Stimulated activated CD8-positive, alpha-beta memory T cell treated with anti-CD3 and anti-CD28 coated beads, Interleukin-4, amount 100 ng/mL, for 1 hour (primary cell): ENCODE data around the gene TOPBP1.
"Not testable (repeated sequence)": the region's sequence is repeated elsewhere in the genome, so short reads cannot be mapped to it uniquely, and the experiment has no call there.

Experiments
- DNase-seq, 2 donors: peaks; one replicate each; pipeline ENCODE4 v3.0.0-alpha.2; 2020; ENCODE audit warnings: low read depth in 2 of 2, low spot score in 1 of 2

The TOPBP1 gene

GRCh38 chr3:133674290-133674919, 12.7 kb upstream of the TOPBP1 start:
- no peak for DNase-seq

DNA sequence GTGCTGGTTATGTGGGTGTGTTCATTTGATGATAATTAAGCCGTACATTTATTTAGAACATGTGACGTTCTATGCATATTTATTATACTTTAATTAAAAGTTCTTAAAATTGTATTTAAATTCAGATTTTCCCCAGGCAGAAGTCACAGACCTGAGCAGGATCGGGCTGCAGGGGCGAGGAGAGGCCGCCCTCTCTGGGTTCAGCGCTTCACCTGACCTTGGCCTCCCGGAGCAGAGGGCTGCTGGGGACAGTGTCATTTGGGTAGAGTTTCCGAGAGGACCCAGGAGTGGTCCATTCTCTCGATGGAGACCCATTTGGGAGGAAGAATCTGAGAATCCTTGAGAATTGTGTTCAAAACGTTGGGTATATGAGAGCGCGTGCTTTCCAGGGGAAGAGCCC, 12.0 kb upstream of the TOPBP1 start:
- no peak for DNase-seq

DNA sequence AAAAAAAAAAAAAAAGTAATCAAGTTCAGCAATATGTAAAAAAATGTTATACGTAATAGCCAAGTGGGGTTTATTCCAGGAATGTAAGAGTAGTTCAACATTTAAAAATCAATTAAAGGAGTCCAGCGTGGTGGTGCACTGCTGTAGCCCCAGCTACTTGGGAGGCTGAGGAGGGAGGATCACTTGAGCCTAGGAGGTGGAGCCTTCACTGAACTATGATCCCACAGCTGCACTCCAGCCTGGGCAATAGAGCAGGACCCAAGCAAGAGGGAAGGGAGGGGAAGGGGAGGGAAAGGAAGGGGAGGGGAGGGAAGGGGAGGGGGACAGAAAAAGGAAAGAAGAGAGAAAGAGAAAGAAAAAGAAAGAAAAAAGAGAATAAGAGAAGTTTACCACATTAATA, 10.7 kb upstream of the TOPBP1 start:
- DNase-seq: no peak

- no peak for DNase-seq
These were observed 8.8 kb upstream of the TOPBP1 start for GRCh38 chr3:133670525-133670995.

DNA sequence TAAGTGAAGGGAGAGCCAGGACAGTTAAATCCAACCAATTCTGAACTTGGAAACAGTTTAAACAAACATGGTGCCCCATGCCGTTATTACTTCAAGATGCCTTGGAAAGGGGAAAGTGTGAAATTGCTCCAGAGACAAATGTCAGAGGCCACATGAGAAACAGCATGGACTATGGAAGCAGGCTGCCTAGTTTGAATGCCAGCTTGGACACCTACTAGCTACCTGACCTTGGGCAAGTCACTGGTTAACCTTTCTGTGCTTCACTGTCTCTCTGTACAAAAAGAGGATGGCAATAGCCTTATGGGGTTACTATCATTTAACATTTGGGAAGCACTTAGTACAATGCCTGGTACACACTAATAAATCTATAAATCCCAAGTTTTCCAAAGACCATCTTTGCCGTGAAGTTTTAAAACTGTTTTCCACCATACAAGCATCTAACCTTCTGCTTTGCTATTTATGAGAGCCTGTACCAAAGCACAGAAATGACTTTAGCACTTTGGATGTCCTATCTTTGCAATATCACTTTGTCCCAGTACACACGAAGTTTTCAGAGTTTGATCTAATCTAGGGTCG, 8.3 kb upstream of the TOPBP1 start:
- no peak for DNase-seq

- DNase-seq: no peak
These were observed 5.4 kb upstream of the TOPBP1 start for GRCh38 chr3:133667118-133667517.

DNA sequence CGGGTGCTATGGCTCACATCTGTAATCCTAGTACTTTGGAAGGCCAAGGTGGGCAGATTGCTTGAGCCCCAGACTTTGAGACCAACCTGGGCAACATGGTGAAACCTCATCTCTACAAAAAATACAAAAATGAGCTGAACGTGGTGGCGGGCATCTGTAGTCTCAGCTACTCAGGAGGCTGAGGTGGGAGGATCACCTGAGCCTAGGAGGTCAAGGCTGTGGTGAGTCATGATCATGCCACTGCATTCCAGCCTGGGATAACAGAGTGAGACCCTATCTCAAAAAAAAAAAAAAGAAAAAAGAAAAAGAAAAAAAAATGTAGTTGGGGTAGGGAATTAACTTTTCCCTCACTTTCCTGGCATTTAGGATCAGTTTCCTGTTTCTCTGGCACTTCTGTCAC, 3.4 kb upstream of the TOPBP1 start:
- not testable (repeated sequence) for DNase-seq

DNA sequence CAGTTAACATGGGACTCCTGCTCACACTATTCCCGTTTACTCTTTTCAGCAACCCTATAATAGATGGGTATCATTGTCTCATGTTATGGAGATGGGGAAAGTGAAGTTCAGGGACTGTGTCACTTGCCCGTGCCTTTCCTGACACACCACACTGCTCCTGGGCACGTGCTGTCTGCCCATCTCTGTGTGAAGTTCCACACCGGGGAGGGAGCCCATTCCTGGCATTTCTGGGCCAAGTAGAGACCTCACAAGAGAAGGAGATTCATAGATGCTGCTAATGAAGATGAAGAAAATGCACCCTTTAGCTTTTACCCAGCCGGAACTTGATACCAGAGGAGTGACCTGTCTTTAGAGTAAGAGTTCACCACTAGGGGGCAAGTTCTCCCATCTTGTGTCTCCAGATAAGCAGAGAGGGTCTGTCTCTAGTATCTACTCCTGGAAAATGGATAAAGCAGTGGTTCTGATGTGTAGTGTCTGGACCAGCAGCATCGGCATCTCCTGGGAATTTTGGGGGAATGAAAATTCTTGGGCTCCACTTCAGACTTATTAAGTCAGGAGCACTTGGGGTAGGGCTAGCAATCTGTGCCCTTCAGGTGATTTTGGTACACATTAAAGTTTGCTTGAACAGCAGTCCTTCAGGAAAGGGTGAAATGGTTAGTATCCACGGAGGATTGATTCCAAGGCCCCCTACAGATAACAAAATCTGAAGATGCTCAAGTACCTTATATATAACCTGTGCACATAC, 2.0 kb upstream of the TOPBP1 start:
- DNase-seq: no peak

GRCh38 chr3:133662278-133662651, 524 bp upstream of the TOPBP1 start:
- no peak for DNase-seq

DNA sequence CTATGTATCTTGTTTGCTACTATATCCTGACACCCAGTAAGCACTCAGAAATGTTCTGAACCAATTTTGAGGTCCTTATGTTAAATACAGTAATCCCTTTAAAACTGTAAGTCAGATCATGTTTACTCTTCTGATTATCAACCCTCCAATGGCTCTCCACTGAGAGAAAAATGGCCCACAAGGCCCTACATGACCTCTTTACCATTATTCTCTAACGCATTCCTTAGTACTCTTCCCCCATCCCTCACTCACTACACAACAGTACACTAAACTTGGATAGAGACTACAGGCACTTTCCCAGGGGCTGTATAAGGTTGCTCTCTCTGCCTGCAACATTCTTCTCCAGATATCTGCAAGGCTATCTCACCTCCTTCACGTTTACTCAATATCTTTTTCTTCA, 1.9 kb downstream of the TOPBP1 start:
- DNase-seq: no peak

GRCh38 chr3:133655731-133656515, 5.8 kb downstream of the TOPBP1 start:
- DNase-seq: no peak

GRCh38 chr3:133649486-133650068, 12.2 kb downstream of the TOPBP1 start:
- DNase-seq: no peak

DNA sequence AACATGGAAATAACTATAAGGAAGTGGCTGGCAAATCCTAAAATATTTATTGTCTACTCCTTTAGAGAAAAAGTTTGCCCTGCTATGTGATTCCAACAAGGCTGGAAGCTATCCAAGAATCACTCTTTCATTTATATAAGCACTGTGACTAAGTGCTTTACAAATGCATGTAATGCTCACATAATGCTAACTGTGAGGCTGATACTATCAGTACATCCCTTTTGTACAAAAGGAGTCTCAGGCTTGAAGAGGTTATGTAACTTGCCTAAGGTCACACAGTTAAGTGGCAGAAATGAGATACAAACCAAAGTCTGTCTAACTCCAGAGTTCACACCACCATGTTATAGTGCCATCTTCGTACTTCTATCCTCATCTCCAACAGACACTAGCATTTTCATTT, 17.0 kb downstream of the TOPBP1 start:
- no peak for DNase-seq

DNA sequence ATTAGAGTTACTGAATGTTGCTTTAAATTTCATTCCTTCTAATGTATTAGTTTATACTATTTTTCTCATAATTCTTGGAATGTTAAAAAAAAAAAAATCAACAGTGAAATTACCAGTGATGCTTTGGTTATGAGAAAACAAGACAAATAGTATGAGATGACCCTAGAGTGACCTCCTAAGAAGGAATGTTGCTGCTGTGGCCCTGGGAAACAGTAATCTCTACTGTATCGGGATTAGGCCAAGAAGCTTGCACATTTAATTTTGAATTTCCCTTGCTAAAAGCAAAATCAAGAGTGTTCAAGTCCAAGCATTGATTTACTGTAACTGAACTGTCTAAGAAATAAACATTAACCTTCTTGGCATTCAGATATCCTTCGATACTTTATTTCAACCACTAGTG, 18.1 kb downstream of the TOPBP1 start:
- DNase-seq: no peak

- no peak for DNase-seq
These were observed 20.5 kb downstream of the TOPBP1 start for GRCh38 chr3:133641254-133641653.

- DNase-seq: no peak
These were observed 28.3 kb downstream of the TOPBP1 start for GRCh38 chr3:133633439-133633838.

DNA sequence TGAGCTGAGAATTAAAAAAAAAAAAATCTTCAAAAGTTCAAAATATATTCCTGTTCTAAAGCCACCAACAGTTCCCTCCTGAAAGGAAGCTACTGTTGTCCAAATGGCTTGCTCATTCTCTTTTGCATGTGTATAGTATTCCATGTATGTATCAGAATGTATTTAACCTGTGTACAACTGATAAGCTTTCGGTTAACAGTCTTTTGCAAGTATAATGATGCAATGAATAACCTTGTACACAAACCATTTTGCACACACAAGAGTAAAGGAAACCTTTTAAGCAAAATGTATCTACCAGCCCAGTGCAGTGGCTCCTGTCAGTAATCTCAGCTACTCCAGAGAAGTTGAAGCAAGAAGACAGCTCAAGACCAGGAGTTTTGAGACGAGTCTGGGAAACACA, 32.6 kb downstream of the TOPBP1 start:
- DNase-seq: no peak

DNA sequence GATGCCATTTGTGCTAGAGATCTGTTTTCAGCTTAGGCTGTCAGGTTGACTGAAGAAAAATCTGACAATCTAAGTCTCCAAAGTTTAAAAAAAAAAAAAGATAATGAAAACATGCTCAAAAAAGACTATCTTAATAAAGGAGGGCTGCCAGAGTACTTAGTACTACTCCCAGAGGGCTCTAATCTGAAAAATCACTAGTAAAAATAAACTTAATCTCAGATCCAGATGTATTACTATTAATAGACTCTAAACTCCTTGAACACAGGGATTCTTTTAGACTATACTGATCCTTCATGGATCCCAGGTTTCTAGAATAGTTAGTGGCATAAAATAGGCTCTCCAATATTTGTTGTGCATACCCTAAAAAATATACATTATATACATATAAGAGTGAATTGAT, 34.0 kb downstream of the TOPBP1 start:
- no peak for DNase-seq

DNA sequence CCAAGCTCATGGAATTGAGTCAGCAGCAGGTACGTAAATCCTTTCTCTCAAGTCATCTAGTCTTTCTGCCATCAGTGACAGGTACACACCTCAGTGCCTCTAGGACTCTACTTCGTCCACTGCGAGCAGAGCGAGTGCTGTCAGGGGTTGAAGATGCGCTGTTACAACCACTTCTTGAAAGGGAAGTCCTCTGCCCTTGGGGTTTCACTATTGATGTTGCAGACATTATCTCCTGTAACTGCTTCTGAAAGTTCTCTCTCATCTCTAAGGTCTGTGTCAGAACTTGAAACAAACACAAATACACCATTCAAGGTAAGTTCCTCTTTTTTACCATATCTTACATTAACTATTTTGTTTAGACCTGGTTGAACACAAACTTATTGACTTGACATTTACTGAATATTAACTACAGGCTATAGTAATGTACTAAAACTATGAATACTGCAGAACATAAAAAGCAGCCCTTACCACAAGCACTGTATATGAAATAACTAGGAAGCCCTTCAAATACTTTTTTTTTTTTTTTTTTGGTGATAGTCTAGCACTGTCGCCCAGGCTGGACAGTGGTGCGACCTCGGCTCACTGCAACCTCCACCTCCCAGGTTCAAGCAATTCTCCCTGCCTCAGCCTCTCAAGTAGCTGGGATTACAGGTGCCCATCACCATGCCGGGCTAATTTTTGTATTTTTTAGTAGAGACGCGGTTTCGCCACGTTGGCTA, 41.5 kb downstream of the TOPBP1 start:
- DNase-seq: no peak

- DNase-seq: no peak
These were observed 50.2 kb downstream of the TOPBP1 start for GRCh38 chr3:133611534-133611933.

DNA sequence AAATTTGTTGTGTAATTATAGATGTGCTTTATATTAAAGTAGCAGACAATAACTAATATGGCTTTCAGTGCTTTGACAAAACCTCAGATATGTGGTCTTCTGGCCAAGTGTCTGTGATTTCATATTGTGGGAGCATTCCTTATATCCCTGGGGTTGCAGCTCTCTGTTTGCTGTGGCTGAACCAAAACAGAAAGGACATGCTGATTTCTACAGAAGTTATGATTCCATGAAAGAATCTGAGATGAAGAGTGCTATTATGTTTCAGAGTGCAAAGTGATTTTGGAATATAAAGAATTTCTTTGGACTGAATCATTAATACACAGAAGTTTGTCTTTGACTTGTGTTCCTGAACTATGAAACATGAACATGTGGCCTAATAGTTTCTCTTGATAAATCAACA, 51.7 kb downstream of the TOPBP1 start:
- no peak for DNase-seq
